Measurements from ENCODE around the gene PAQR5. TPM values are rescaled to one million over a fixed set of nuclear protein-coding genes. Genes with fewer than 3 reads are reported as not detected.

PAQR5 gene
- total RNA-seq, 4 donors from 2014 or later, result 6.4 to 39.8 (median 14.4) TPM

DNA sequence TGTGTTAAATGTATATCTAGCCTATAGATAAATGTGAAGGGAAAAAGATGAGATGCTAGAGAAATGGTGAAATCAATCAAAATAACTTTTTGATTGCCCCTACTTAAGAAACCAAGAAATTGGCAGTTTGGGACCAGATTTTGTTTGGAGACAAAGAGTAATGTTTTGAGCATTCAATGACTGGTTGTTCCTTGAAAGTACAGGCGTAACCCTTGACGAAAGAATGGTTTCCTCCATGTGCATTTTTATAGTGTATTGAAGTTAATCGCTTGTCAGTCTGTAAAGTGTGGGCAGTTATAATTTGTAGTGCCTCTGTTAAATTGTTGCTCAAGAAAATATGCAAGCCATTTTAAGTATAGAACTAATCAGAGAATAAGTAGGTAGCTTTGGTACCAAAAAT, 116.7 kb downstream of the PAQR5 start:
- no peaks in the 10 kb centered on the region for H3K36me3 ChIP-seq
- no peak overlapping the region for H3K27ac ChIP-seq
- DNase-seq, result no peak
- TF ChIP-seq, protein P1, sequence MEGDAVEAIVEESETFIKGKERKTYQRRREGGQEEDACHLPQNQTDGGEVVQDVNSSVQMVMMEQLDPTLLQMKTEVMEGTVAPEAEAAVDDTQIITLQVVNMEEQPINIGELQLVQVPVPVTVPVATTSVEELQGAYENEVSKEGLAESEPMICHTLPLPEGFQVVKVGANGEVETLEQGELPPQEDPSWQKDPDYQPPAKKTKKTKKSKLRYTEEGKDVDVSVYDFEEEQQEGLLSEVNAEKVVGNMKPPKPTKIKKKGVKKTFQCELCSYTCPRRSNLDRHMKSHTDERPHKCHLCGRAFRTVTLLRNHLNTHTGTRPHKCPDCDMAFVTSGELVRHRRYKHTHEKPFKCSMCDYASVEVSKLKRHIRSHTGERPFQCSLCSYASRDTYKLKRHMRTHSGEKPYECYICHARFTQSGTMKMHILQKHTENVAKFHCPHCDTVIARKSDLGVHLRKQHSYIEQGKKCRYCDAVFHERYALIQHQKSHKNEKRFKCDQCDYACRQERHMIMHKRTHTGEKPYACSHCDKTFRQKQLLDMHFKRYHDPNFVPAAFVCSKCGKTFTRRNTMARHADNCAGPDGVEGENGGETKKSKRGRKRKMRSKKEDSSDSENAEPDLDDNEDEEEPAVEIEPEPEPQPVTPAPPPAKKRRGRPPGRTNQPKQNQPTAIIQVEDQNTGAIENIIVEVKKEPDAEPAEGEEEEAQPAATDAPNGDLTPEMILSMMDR (IDR thresholded peaks at IDR 0.05), result no peak
- no peak for TF ChIP-seq POLR2A (IDR thresholded peaks at IDR 0.05)
- H3K27me3 ChIP-seq, result no peaks in the 10 kb centered on the region
- no peaks in the 10 kb centered on the region for H3K9me3 ChIP-seq
- intact Hi-C loops (cut with DNase I), result no loop called here
- 76 to 79% methylated on average over 3 of the region's 3 CpGs for WGBS, 2 donors
- H3K4me3 ChIP-seq, result peak overlapping the region in 1 of 4 donors; percentile 84
- peaks cover 0 to 27% (median 3%) of the 10 kb centered on the region in 3 donors for H3K4me1 ChIP-seq

DNA sequence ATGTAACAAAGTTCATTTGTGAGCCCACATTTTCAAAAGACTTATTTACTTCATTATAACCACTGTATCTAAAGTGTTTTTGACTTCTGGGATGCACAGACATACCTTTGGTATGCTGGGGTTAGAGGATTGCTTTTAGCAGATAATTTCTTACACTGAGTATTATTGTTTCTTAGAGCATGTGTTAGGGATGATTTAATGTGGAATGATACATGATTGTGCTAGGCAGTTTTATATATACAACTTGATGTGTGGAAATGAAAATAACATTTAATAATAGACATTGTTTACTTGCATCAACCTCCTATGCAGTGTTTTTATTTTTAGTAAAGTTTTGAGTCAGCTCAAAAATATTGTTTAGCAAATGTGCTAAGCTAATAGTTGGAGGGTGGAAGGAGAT, 118.9 kb downstream of the PAQR5 start:
- H3K27ac ChIP-seq, result no peak overlapping the region
- no peak overlapping the region for H3K4me3 ChIP-seq
- H3K27me3 ChIP-seq, result no peaks in the 10 kb centered on the region
- TF ChIP-seq, protein P1 (IDR thresholded peaks at IDR 0.05), result no peak
- TF ChIP-seq POLR2A (IDR thresholded peaks at IDR 0.05), result no peak
- H3K36me3 ChIP-seq, result no peaks in the 10 kb centered on the region
- intact Hi-C loops (cut with DNase I), result no loop called here
- peaks cover 0 to 27% (median 3%) of the 10 kb centered on the region in 3 donors for H3K4me1 ChIP-seq
- no peaks in the 10 kb centered on the region for H3K9me3 ChIP-seq
- no peak for DNase-seq

DNA sequence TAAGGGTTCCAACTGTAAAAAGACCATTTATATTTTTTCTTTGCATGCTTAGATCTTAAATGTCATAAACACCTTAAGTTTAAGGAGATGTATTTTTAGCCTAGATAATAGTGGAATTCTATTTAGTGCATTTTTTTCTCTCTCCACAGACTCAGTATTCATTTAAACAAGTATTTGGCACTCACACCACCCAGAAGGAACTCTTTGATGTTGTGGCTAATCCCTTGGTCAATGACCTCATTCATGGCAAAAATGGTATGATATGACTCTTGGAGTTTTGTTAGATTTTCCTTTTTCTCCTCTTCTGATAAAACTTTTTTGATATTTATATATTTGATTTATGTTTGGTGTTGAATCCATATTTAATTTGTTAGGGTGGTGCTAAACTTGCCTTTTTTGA, 122.8 kb downstream of the PAQR5 start:
- TF ChIP-seq, protein P1 (IDR thresholded peaks at IDR 0.05), result no peak
- Histone ChIP-seq H3K4me3 (no peak overlapping the region), H3K27ac (no peak overlapping the region), H3K9me3 (no peaks in the 10 kb centered on the region), H3K27me3 (no peaks in the 10 kb centered on the region), H3K36me3 (peaks cover 0 to 4% (median 0%) of the 10 kb centered on the region in 3 donors), H3K4me1 (no peaks in the 10 kb centered on the region)
- intact Hi-C loops (cut with DNase I), result no loop called here
- no peak for DNase-seq

DNA sequence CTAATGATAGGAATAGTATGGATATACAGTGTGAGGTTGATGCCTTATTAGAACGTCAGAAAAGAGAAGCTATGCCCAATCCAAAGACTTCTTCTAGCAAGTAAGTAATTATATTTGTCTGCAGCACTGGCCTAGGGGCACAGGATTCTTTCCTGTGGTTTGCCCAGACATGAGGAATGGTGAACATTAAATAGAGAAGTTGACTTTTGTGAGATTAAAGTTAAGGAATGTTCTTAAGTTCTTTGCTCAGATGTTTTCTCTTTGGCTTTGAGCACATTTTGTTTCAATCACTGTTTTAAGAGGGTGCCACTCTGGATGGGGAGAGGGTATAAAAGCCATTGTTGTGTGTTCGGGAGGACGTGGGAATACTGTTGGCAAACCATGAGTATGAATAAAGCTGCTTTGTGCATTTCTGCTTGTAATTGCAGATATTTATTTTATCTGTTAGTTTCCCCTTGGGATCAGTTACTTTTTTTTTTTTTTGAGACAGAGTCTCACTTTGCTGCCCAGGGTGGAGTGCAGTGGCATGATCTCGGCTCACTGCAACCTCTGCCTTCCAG, 123.7 kb downstream of the PAQR5 start:
- H3K9me3 ChIP-seq, result no peaks in the 10 kb centered on the region
- H3K27ac ChIP-seq, result no peak overlapping the region
- DNase-seq, result no peak
- no peaks in the 10 kb centered on the region for H3K27me3 ChIP-seq
- H3K36me3 ChIP-seq, result peaks cover 0 to 13% (median 0%) of the 10 kb centered on the region in 3 donors
- H3K4me1 ChIP-seq, result no peaks in the 10 kb centered on the region
- no peak for TF ChIP-seq POLR2A (IDR thresholded peaks at IDR 0.05)
- TF ChIP-seq, protein P1 (IDR thresholded peaks at IDR 0.05), result no peak
- intact Hi-C loops (cut with DNase I), result no loop called here
- 43 to 59% methylated on average over 4 of the region's 4 CpGs for WGBS, 2 donors
- H3K4me3 ChIP-seq, result no peak overlapping the region

DNA sequence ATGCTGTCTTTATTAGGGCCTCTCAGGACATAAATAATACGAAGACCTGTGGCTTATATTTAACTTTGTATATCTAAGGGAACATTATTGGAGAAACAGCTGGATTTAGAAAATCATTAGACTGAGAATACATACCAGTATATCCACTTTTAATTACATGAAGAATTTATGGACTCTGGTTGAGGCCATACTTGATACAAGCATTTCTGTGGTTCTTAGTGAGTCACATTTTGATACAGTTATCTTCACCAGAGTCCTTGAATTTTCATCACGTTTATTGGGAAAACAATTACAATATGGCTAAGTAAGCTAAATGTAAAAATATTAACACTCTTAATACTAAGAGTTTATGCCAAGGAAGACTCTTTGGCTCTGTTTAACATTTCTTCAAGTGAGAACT, 125.3 kb downstream of the PAQR5 start:
- no peak for TF ChIP-seq POLR2A (IDR thresholded peaks at IDR 0.05)
- TF ChIP-seq, protein P1 (IDR thresholded peaks at IDR 0.05), result no peak
- H3K27me3 ChIP-seq, result no peaks in the 10 kb centered on the region
- no peaks in the 10 kb centered on the region for H3K9me3 ChIP-seq
- WGBS, 2 donors, result 94 to 95% methylated on average over 2 of the region's 2 CpGs
- no peak for DNase-seq
- no peak overlapping the region for H3K4me3 ChIP-seq
- intact Hi-C loops (cut with DNase I), result no loop called here
- no peak overlapping the region for H3K27ac ChIP-seq
- no peaks in the 10 kb centered on the region for H3K4me1 ChIP-seq
- peaks cover 0 to 14% (median 0%) of the 10 kb centered on the region in 3 donors for H3K36me3 ChIP-seq
